SJCRH30 (cell line): ENCODE measurements around the gene TPSG1. TPM values are rescaled to one million over a fixed set of nuclear protein-coding genes. Genes with fewer than 3 reads are reported as not detected.
"Not testable (repeated sequence)": the region's sequence is repeated elsewhere in the genome, so short reads cannot be mapped to it uniquely, and the experiment has no call there.

ENCODE experiments used
- DNase-seq, 2 experiments: peaks; one replicate each; pipeline ENCODE4 v3.0.0-alpha.2; 2015 to 2020
- H3K27ac ChIP-seq: fragments of 250-450 bp; sonication (Bioruptor Pico); 2 replicates; pipeline ENCODE4 v1.5.1; 2020; ENCODE audit warnings: mild to moderate bottlenecking, moderate library complexity
- H3K27me3 ChIP-seq: fragments of 250-450 bp; sonication (Bioruptor Pico); 2 replicates; pipeline ENCODE4 v1.5.1; 2020; ENCODE audit warnings: mild to moderate bottlenecking, moderate library complexity
- H3K36me3 ChIP-seq: fragments of 250-450 bp; sonication (Bioruptor Pico); 2 replicates; pipeline ENCODE4 v1.5.1; 2020; ENCODE audit warnings: mild to moderate bottlenecking, moderate library complexity
- H3K4me1 ChIP-seq: fragments of 250-450 bp; sonication (Bioruptor Pico); 2 replicates; pipeline ENCODE4 v1.5.1; 2020; ENCODE audit warnings: mild to moderate bottlenecking, moderate library complexity
- H3K4me3 ChIP-seq: fragments of 250-450 bp; sonication (Bioruptor Pico); 2 replicates; pipeline ENCODE4 v1.5.1; 2020; ENCODE audit warnings: mild to moderate bottlenecking, moderate library complexity
- H3K9me3 ChIP-seq: fragments of 250-450 bp; sonication (Bioruptor Pico); replicated peaks from 2 replicates; pipeline ENCODE4 v1.5.1; 2020; ENCODE audit warnings: mild to moderate bottlenecking, moderate library complexity
- total RNA-seq: library from RNA; depleted of rRNA; stranded (reverse); fragments of >200 nt; shearing (Covaris generic); gene quantifications from 2 replicates; pipeline ENCODE4 v1.2.3, GENCODE V29; 2014

TPSG1 gene
- total RNA-seq, 1 experiment from 2014 or later: not detected

DNA sequence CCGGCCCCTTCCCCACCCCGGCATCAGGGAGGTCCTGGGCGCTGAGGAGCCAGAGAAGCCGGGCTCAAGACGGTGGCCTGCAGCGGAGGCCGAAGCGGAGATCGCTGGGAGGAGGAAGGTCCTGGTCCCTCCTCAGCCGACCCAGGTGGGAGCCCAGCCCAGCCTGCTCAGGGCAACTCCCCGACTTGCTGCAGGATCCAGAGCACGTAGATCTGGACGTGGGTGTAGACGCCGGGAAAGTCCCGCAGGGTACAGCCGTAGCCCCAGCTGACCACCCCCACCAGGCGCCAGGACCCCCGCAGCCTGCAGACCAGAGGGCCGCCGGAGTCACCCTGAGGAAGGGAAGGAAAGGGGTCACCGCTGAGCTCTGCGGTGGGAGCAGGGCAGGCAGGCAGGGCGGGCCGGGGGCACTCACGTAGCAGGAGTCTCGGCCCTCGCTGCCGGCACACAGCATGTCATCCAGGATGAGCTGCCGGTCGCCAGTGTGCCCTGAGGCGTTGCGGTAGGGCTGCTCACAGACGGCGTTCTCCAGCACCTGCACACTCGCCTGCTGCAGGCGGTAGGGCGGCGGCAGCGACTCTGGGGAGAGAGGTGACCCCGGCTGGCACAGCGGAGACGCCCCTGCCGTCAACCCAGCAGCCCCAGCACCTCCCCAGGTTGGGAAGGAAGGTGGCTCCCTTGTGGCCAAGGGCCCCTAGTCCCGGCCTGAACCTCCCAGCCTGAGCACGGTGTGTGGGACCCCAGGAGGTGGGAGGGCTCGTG, 36.2 kb upstream of the TPSG1 start:
- Histone ChIP-seq H3K27me3 (peaks cover 42% of the 10 kb centered on the region), H3K4me3 (no peak overlapping the region), H3K4me1 (peaks cover 5% of the 10 kb centered on the region; the same call in 1 of the 2 replicates), H3K27ac (no peak overlapping the region), H3K9me3 (no peaks in the 10 kb centered on the region), H3K36me3 (no peaks in the 10 kb centered on the region)
- peak in 1 of 2 experiments; percentile 29 for DNase-seq

- H3K9me3 ChIP-seq: no peaks in the 10 kb centered on the region
- H3K27ac ChIP-seq: no peak overlapping the region
- no peak overlapping the region for H3K4me3 ChIP-seq
- no peak for DNase-seq
- no peaks in the 10 kb centered on the region for H3K36me3 ChIP-seq
- H3K4me1 ChIP-seq: peaks cover 5% of the 10 kb centered on the region; the same call in 1 of the 2 replicates
- peaks cover 42% of the 10 kb centered on the region for H3K27me3 ChIP-seq
These were observed 35.1 kb upstream of the TPSG1 start for GRCh38 chr16:1260101-1260680.

DNA sequence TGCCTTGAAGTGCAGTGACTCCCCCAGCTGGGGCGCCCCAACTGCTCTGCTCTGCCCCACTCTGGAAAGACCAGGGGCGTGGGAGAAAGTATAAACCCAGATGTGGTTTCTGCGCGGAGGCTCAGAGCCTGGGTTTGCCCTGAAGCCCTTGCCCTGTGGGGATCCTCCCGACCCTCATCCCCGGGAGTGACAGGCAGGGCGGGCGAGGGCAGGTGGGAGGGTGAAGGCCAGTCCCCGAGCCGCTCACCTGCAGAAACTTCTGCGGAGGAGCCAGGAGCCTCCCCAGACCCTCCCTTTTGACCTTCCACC, 34.6 kb upstream of the TPSG1 start:
- no peaks in the 10 kb centered on the region for H3K9me3 ChIP-seq
- H3K4me3 ChIP-seq: no peak overlapping the region
- peaks cover 42% of the 10 kb centered on the region for H3K27me3 ChIP-seq
- no peak for DNase-seq
- no peak overlapping the region for H3K27ac ChIP-seq
- peaks cover 5% of the 10 kb centered on the region; the same call in 1 of the 2 replicates for H3K4me1 ChIP-seq
- no peaks in the 10 kb centered on the region for H3K36me3 ChIP-seq

- H3K9me3 ChIP-seq: no peaks in the 10 kb centered on the region
- H3K27ac ChIP-seq: no peak overlapping the region
- H3K4me3 ChIP-seq: no peak overlapping the region
- H3K36me3 ChIP-seq: no peaks in the 10 kb centered on the region
- DNase-seq: no peak
- H3K27me3 ChIP-seq: peaks cover 42% of the 10 kb centered on the region
- peaks cover 5% of the 10 kb centered on the region; the same call in 1 of the 2 replicates for H3K4me1 ChIP-seq
These were observed 34.1 kb upstream of the TPSG1 start for GRCh38 chr16:1258906-1259759.

DNA sequence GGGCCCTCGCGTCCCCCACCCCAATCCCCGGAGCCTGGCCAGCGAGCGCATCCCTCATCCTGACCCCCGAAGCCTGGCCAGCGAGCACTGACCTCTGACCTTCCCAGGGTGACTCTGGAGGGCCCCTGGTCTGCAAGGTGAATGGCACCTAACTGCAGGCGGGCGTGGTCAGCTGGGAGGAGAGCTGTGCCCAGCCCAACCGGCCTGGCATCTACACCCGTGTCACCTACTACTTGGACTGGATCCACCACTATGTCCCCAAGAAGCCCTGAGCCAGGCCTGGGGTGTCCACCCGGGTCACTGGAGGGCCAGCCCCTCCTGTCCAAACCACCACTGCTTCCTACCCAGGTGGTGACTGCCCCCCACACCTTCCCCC, 33.1 kb upstream of the TPSG1 start:
- Histone ChIP-seq H3K4me3 (no peak overlapping the region), H3K27me3 (peaks cover 41% of the 10 kb centered on the region), H3K4me1 (no peaks in the 10 kb centered on the region), H3K27ac (no peak overlapping the region), H3K36me3 (no peaks in the 10 kb centered on the region), H3K9me3 (no peaks in the 10 kb centered on the region)
- DNase-seq: no peak

DNA sequence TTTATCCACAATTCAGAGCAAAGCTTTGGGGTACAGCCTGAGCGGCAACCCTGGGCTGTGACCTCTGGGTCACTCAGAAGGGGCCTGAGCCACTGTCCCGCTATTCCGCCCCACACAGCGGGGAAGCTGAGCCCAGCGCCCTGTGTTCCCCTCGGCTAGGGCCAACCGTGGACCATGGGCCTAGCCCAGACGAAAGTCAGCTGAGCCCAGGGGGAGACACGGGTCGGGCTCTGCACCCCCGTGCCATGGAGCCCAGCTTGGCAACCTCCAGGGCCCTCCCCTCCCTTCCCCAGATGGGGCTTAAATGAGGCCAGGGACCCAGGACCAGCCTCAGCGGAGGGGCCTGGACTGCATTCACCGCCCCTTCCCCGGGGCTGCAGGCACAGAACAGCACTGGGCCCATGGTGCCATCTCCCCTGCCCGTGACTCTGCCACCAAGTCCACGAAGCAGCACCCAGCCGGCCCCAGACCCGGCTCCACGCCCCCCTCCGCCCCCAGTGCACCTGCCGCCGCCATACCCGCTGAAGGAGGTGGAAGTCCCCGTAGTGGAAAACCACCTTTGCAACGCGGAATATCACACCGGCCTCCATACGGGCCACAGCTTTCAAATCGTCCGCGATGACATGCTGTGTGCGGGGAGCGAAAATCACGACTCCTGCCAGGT, 32.6 kb upstream of the TPSG1 start:
- H3K4me1 ChIP-seq: no peaks in the 10 kb centered on the region

DNA sequence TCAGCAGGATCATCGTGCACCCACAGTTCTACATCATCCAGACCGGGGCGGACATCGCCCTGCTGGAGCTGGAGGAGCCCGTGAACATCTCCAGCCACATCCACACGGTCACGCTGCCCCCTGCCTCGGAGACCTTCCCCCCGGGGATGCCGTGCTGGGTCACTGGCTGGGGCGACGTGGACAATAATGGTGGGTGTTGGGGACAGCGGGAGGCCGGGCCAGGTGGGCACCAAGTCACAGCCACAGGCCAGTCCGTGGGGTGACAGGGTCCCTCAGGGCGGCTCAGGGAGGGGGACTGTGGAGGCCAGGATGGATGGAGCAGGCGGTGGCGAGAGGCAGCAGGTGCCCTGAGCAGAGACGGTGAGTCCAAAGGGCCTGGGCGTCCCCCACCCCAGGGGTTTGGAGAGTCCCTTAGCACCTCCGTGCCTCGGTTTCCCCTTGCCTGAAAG, 31.8 kb upstream of the TPSG1 start:
- H3K9me3 ChIP-seq: no peaks in the 10 kb centered on the region
- H3K27ac ChIP-seq: no peak overlapping the region
- no peaks in the 10 kb centered on the region for H3K36me3 ChIP-seq
- H3K4me3 ChIP-seq: no peak overlapping the region
- DNase-seq: no peak
- no peaks in the 10 kb centered on the region for H3K4me1 ChIP-seq
- peaks cover 28% of the 10 kb centered on the region for H3K27me3 ChIP-seq

More for the DNA sequence above, 32.6 kb upstream of the TPSG1 start:
- Histone ChIP-seq H3K27ac (no peak overlapping the region), H3K27me3 (peaks cover 36% of the 10 kb centered on the region), H3K9me3 (no peaks in the 10 kb centered on the region), H3K36me3 (no peaks in the 10 kb centered on the region), H3K4me3 (no peak overlapping the region)
- DNase-seq: no peak

- not testable (repeated sequence) for H3K27ac ChIP-seq, H3K4me3 ChIP-seq, DNase-seq, H3K9me3 ChIP-seq, H3K4me1 ChIP-seq, H3K36me3 ChIP-seq
- peaks cover 23% of the 10 kb centered on the region for H3K27me3 ChIP-seq
These were observed 31.3 kb upstream of the TPSG1 start for GRCh38 chr16:1256296-1256873.

GRCh38 chr16:1255276-1256122, 30.4 kb upstream of the TPSG1 start, which contains the start of gene TPSD1:
TPSD1 (plus strand) TSS chr16:1256069; CDS start chr16:1256281, 212 bp downstream.
- H3K27ac ChIP-seq, DNase-seq, H3K4me1 ChIP-seq, H3K9me3 ChIP-seq, H3K36me3 ChIP-seq, H3K4me3 ChIP-seq: not testable (repeated sequence)
- peaks cover 16% of the 10 kb centered on the region for H3K27me3 ChIP-seq

DNA sequence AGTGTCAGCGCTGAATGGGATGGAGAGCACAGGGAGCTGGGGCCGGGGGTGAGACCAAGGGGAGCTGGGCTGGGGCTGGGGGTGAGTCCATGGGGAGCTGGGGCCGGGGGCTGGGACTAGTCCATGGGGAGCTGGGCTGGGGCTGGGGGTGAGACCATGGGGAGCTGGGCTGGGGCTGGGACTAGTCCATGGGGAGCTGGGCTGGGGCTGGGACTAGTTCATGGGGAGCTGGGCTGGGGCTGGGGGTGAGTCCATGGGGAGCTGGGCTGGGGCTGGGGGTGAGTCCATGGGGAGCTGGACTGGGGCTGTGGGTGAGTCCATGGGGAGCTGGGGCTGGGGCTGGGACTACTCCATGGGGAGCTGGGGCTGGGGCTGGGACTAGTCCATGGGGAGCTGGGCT, 29.8 kb upstream of the TPSG1 start:
- H3K4me3 ChIP-seq, DNase-seq, H3K9me3 ChIP-seq, H3K27ac ChIP-seq, H3K36me3 ChIP-seq, H3K4me1 ChIP-seq: not testable (repeated sequence)
- H3K27me3 ChIP-seq: peaks cover 10% of the 10 kb centered on the region

- DNase-seq, H3K36me3 ChIP-seq, H3K27ac ChIP-seq, H3K9me3 ChIP-seq, H3K4me1 ChIP-seq, H3K4me3 ChIP-seq, H3K27me3 ChIP-seq: not testable (repeated sequence)
These were observed 28.8 kb upstream of the TPSG1 start for GRCh38 chr16:1253701-1254364.

- not testable (repeated sequence) for H3K36me3 ChIP-seq, DNase-seq, H3K9me3 ChIP-seq, H3K27ac ChIP-seq, H3K27me3 ChIP-seq, H3K4me1 ChIP-seq, H3K4me3 ChIP-seq
These were observed 24.1 kb upstream of the TPSG1 start for GRCh38 chr16:1249031-1249755.
